Measurements from ENCODE around the gene RIT2. TPM values are rescaled to one million over a fixed set of nuclear protein-coding genes. Genes with fewer than 3 reads are reported as not detected.
"Not testable (repeated sequence)": the region's sequence is repeated elsewhere in the genome, so short reads cannot be mapped to it uniquely, and the experiment has no call there.

RIT2 gene
- total RNA-seq, 1 donor from 2014 or later = not detected

- DNase-seq = no peak
These were observed 362.6 kb downstream of the RIT2 start for GRCh38 chr18:42752916-42753315.

GRCh38 chr18:42746794-42747193 lies 368.7 kb downstream of the RIT2 start:
- DNase-seq = no peak

GRCh38 chr18:42745931-42746330 lies 369.6 kb downstream of the RIT2 start:
- DNase-seq = no peak

GRCh38 chr18:42745171-42745570 lies 370.3 kb downstream of the RIT2 start:
- DNase-seq = no peak

GRCh38 chr18:42743373-42744138 lies 371.9 kb downstream of the RIT2 start:
- no peak for DNase-seq

- peak; percentile 64 for DNase-seq
These were observed 372.5 kb downstream of the RIT2 start for GRCh38 chr18:42742969-42743368.

- DNase-seq = no peak
These were observed 373.0 kb downstream of the RIT2 start for GRCh38 chr18:42742474-42742873.

GRCh38 chr18:42741805-42742347 lies 373.6 kb downstream of the RIT2 start:
- DNase-seq = not testable (repeated sequence)

GRCh38 chr18:42741299-42741698 lies 374.2 kb downstream of the RIT2 start:
- DNase-seq = not testable (repeated sequence)

GRCh38 chr18:42736074-42736473 lies 379.4 kb downstream of the RIT2 start:
- DNase-seq = no peak

GRCh38 chr18:42734520-42734919 lies 381.0 kb downstream of the RIT2 start:
- DNase-seq = no peak

- DNase-seq = no peak
These were observed 385.2 kb downstream of the RIT2 start for GRCh38 chr18:42730272-42730671.

GRCh38 chr18:42719221-42719620 lies 396.3 kb downstream of the RIT2 start:
- DNase-seq = no peak

GRCh38 chr18:42712065-42712464 lies 403.4 kb downstream of the RIT2 start:
- DNase-seq = no peak

- DNase-seq = no peak
These were observed 408.4 kb downstream of the RIT2 start for GRCh38 chr18:42707080-42707479.

- DNase-seq = no peak
These were observed 408.9 kb downstream of the RIT2 start for GRCh38 chr18:42706618-42707017.

GRCh38 chr18:42706029-42706608 lies 409.4 kb downstream of the RIT2 start:
- no peak for DNase-seq

Other genes with a start within 250 kb of the RIT2 start
- 0.39 TPM for gene SYT4, start 161.8 kb upstream of the RIT2 start, total RNA-seq